Measurements from ENCODE around the gene SLC6A4. TPM values are rescaled to one million over a fixed set of nuclear protein-coding genes. Genes with fewer than 3 reads are reported as not detected.

Gene SLC6A4
- total and polyA plus RNA-seq, 2 of the 8 experiments (the other 6 are each of a cell fraction or from before 2014, with no cell fraction given), result 0.09 to 0.33 TPM

GRCh38 chr17:30164531-30164930 is 71.0 kb downstream of the SLC6A4 start (continued):
- no peak for TF ChIP-seq CTCF (IDR thresholded peaks at IDR 0.05; ENCODE audit: control extremely low read depth in 1 of 3, insufficient read depth in 1 of 3, low read depth in 1 of 3, low read length in 3 of 3)
- TF ChIP-seq YY1 (IDR thresholded peaks at IDR 0.05; ENCODE audit: low read depth, low read length), result no peak
- no peak for TF ChIP-seq POLR2A (IDR thresholded peaks at IDR 0.05; ENCODE audit: control extremely low read depth in 1 of 2, low read depth in 2 of 2, low read length in 2 of 2)
- TF ChIP-seq ATF3 (IDR thresholded peaks at IDR 0.05; ENCODE audit: insufficient read depth, low read depth, low read length), result no peak
- no peak for TF ChIP-seq PHF8 (conservative IDR thresholded peaks at IDR 0.05; ENCODE audit: low read depth, low read length)

Data from H1 (cell line).